ENCODE measurements around the gene ELL3.
"Not testable (repeated sequence)": the region's sequence is repeated elsewhere in the genome, so short reads cannot be mapped to it uniquely, and the experiment has no call there.

ELL3 gene

DNA sequence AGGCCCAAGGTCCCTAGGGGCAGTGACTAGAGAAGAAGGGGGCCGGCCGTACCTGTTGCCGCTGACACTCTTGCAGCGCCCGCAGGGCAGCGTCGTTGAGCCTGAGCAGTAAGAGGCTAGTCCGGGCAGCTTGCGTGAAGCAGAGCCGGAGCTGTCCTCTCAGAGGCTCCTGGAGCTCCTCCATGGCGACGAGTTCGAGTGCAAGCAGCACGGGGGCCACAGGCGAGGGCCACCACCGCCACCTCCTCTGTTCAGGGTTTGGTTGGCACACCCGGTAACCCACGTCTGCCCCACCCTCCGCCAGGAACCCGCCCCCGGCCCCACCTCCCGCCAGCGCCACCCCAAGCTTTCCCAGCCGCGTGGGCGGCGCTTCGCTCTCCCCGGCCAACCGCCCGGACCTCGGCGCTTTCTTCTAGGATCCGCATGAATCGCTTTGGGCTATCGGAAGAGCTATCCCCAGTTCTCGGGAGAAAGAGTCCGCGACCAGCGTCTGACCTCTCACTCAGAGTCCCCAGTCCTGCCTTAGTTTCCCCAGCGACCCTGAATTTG, at the start of gene ELL3:
Gene ELL3, minus strand, starts transcription at position 249 of the 549 bp plus-strand sequence. Its CDS starts 65 bp downstream, at position 184.
- peak; percentile 41 to 77 (median 48) for DNase-seq (ENCODE audit: low read depth in 3 of 3)

GRCh38 chr15:43826029-43826507, 49.3 kb upstream of the ELL3 start:
- DNase-seq (ENCODE audit: low read depth in 3 of 3), result no peak

GRCh38 chr15:43825305-43825704, 48.5 kb upstream of the ELL3 start:
- DNase-seq (ENCODE audit: low read depth in 3 of 3), result not testable (repeated sequence)

- peak; percentile 83 to 90 (median 90) for DNase-seq (ENCODE audit: low read depth in 3 of 3)
Measured at GRCh38 chr15:43824302-43825246, 47.8 kb upstream of the ELL3 start, which contains the start of gene MFAP1. MFAP1 (minus strand) TSS chr15:43824690; CDS start chr15:43824569, 121 bp downstream.

GRCh38 chr15:43821505-43821904, 44.7 kb upstream of the ELL3 start:
- DNase-seq (ENCODE audit: low read depth in 3 of 3), result no peak

DNA sequence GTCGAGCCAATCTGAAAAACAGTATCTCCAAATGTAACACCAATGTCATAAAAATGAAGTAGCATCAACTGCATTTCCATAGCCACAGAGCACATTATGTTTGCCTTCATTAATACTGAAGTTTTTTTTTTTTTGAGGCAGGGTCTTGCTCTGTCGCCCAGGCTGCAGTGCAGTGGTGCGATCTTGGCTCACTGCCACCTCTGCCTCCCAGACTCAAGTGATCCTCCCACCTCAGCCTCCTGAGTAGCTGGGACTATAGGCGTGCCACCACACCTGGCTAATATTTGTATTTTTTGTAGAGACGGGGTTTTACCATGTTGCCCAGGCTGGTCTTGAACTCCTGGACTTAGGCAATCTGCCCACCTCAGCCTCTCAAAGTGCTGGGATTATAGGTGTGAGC, 38.3 kb upstream of the ELL3 start:
- not testable (repeated sequence) for DNase-seq (ENCODE audit: low read depth in 3 of 3)

GRCh38 chr15:43808960-43809678, 32.4 kb upstream of the ELL3 start:
- no peak for DNase-seq (ENCODE audit: low read depth in 3 of 3)

GRCh38 chr15:43808435-43808950, 31.7 kb upstream of the ELL3 start:
- no peak for DNase-seq (ENCODE audit: low read depth in 3 of 3)

GRCh38 chr15:43802676-43803075, 25.9 kb upstream of the ELL3 start:
- DNase-seq (ENCODE audit: low read depth in 3 of 3), result not testable (repeated sequence)

- DNase-seq (ENCODE audit: low read depth in 3 of 3), result peak; percentile 80 to 89 (median 87)
Measured at GRCh38 chr15:43800286-43801141, 23.7 kb upstream of the ELL3 start, which contains the start of gene HYPK. HYPK (plus strand) TSS chr15:43800599; CDS start chr15:43800623, 24 bp downstream.

GRCh38 chr15:43799945-43800285, 23.1 kb upstream of the ELL3 start, which contains the start of gene SERINC4:
SERINC4 (minus strand) TSS chr15:43800220; CDS start chr15:43799986, 234 bp downstream.
- DNase-seq (ENCODE audit: low read depth in 3 of 3), result no peak

DNA sequence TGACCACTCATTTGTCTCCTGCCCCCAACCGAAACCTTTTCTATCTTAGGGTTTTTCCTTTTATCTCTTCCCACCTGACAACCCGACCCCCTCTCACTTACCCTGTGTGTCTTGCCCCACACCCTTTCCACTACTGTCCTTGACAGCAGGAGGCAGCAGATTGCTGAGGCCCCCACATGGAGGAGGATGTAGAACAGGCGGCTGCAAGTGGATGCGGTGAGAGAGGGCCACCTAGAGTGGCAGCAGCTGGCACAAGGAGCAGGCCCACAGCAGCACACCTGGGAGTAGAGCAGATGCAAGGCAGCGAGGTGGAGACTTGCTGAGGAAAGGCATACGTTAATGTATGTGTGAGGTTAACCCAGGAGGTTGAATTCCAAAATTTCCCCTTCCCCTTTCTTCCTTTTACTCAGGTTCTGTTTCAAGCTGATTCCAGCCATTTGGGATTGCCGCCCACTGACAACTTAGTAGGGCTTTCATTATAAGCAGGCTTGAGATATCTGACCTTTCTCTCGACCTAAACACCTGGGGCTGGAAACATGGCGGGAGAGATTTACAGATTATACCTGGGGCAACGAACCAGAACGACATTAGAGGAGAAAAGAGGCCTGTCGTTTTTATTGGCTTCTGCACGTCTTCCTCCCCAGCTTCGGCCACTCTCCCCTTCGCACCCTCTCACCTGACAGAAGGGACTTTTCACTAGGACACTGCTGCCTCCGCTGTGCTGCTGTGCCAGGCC, 22.6 kb upstream of the ELL3 start:
- no peak for DNase-seq (ENCODE audit: low read depth in 3 of 3)

DNA sequence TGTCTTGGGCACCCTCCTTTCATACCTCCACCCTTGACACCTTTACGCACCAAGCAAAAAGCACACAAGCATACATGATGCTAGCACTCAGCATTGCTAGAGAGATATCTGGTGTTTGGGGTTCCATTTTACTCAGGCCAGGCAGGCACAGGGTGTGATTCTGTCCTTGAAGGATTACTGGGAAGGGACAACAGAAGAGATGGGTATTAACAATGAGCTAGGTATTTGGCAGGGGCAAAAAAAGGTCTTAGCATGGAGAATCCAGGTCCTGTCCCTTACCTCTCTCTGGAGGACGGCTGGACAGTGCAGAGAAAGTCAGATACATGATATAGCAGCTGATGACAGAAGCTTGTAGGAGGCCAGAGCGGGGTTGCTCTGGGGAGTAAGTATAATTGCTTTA, 19.8 kb upstream of the ELL3 start:
- DNase-seq (ENCODE audit: low read depth in 3 of 3), result no peak

DNA sequence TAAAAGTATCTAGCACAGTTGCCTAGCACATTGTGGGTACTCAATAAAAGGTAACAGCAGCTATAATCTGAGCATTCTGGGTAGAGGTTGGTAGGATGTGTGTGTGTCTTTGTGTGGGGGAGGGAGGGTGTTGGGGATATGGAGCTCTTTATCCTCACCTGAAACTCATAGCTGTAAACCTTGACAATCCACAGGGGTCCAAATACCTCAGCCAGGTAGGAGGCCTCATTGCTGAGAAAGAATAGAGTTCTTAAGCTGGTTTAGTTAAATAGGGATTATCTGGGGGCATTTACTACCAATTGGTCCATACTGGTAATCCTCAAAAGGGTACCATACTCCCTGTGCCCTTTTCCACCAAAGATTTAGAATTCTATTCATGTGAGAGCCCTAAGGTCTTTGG, 19.2 kb upstream of the ELL3 start:
- DNase-seq (ENCODE audit: low read depth in 3 of 3), result no peak

DNA sequence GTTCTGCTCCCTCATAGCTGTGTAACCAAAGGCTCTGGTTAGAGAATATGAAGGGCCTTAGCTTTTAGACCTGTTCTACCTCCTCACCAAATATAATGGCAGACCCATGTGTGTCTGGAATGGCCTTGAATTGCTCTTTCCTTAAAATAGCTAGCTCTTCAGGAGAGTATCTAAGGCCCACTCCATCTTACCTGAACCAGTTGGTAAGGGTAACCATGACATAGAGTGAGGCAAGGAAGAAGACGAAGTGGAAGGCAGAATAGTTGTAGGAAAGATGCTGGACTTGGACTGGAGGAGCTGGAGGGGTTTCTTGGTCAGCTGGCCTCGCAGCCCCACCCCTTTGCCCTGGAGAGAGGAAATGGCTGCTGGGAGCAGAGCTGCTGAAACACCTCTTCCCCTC, 18.4 kb upstream of the ELL3 start:
- no peak for DNase-seq (ENCODE audit: low read depth in 3 of 3)

- DNase-seq (ENCODE audit: low read depth in 3 of 3), result no peak
Measured at GRCh38 chr15:43794269-43795037, 17.7 kb upstream of the ELL3 start.

GRCh38 chr15:43793647-43794046, 16.9 kb upstream of the ELL3 start:
- no peak for DNase-seq (ENCODE audit: low read depth in 3 of 3)

- DNase-seq (ENCODE audit: low read depth in 3 of 3), result peak in 1 of 3 experiments; percentile 28
Measured at GRCh38 chr15:43792761-43793476, 16.2 kb upstream of the ELL3 start.
